ENCODE results near the gene PTPRF.

GRCh38 chr1:43653893-43654292 is 123.2 kb downstream of the PTPRF start:
- TF ChIP-seq CTCF (IDR thresholded peaks at IDR 0.05) (no peak), POLR2A (IDR thresholded peaks at IDR 0.05) (no peak)
